ENCODE results near the gene PTGFR. TPM values are rescaled to one million over a fixed set of nuclear protein-coding genes. Genes with fewer than 3 reads are reported as not detected.
A peak's percentile ranks its signal among the peaks of the same experiment; 100 is the strongest.

Gene PTGFR
- polyA plus RNA-seq, 1 experiment: 2.0 TPM

DNA sequence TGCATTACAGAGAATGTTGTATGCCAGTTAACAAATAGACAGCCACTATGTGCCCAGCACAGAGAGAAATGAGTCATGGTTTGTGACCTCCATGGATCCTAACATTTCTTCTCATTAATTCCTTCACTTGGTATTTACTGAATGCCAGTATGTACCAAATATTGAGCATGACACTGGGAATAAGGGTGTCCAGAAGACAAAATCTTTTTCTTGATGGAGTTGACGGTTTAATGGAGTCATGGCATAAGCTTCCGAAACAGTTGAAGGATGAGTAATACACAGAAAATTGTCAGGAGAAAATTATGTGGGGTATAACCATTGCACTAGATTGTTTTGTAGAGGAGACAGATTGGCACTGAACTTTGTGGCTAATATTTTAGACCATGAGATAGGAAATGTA, 36.9 kb downstream of the PTGFR start:
- no peaks in the 10 kb centered on the region for H3K9me3 ChIP-seq (ENCODE audit: control insufficient read depth, insufficient read depth, low read length)
- no peak overlapping the region for H3K4me3 ChIP-seq (ENCODE audit: low read depth, low read length)
- ChIA-PET POLR2A (no interaction called here), CTCF (no interaction called here)
- H3K27me3 ChIP-seq (ENCODE audit: control insufficient read depth, insufficient read depth, low read length): no peaks in the 10 kb centered on the region
- DNase-seq (ENCODE audit: low read depth, low spot score): no peak
- no peak overlapping the region for H3K27ac ChIP-seq (ENCODE audit: low read depth, low read length)
- TF ChIP-seq, protein P1, sequence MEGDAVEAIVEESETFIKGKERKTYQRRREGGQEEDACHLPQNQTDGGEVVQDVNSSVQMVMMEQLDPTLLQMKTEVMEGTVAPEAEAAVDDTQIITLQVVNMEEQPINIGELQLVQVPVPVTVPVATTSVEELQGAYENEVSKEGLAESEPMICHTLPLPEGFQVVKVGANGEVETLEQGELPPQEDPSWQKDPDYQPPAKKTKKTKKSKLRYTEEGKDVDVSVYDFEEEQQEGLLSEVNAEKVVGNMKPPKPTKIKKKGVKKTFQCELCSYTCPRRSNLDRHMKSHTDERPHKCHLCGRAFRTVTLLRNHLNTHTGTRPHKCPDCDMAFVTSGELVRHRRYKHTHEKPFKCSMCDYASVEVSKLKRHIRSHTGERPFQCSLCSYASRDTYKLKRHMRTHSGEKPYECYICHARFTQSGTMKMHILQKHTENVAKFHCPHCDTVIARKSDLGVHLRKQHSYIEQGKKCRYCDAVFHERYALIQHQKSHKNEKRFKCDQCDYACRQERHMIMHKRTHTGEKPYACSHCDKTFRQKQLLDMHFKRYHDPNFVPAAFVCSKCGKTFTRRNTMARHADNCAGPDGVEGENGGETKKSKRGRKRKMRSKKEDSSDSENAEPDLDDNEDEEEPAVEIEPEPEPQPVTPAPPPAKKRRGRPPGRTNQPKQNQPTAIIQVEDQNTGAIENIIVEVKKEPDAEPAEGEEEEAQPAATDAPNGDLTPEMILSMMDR (IDR thresholded peaks at IDR 0.05; ENCODE audit: low read depth, low read length): no peak

DNA sequence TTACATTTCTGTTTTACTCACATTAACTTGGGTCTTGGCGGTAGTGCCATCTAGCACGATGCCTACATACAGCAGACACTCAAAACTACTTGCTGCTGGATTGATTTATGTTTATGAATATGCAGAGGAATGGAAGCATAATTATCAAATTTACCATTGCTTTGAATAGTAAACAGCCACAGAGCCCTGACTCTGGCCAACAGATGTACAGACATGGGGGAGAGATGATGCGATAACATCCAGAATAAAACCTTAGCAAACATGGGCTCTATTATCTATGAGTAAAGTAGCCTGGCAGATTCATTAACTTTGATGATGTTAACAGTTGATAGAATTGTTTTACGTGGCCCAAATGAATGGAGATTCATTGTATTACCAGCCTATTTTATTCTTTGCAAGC, 42.8 kb downstream of the PTGFR start:
- POLR2A ChIA-PET: no interaction called here

DNA sequence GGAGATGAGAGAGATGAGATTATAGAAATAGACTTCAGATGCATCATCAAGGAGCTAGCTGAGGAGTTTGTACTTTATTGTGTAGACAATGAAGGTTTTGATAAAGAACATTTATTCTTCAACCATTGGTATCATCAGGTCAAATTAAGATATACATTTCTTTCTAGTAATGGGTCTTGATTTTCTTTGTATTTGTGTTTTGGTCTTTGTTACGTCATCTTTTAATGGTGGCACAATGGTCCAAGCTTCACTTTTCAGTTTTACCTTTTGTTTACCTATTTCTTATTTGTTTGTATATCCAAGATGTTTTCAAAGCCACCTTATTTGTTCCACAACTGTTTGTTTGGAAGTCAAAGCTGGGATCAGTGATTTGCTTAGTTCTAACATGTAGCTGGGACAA, 44.5 kb downstream of the PTGFR start:
- ChIA-PET CTCF (no interaction called here), POLR2A (no interaction called here)
- Histone ChIP-seq H3K9me3 (ENCODE audit: control insufficient read depth, insufficient read depth, low read length) (no peaks in the 10 kb centered on the region), H3K27me3 (ENCODE audit: control insufficient read depth, insufficient read depth, low read length) (no peaks in the 10 kb centered on the region), H3K27ac (ENCODE audit: low read depth, low read length) (no peak overlapping the region), H3K4me3 (ENCODE audit: low read depth, low read length) (no peak overlapping the region)
- TF ChIP-seq, protein P1 (IDR thresholded peaks at IDR 0.05; ENCODE audit: low read depth, low read length): no peak
- no peak for DNase-seq (ENCODE audit: low read depth, low spot score)

More for the DNA sequence above, 42.8 kb downstream of the PTGFR start:
- CTCF ChIA-PET: no interaction called here
- no peaks in the 10 kb centered on the region for H3K9me3 ChIP-seq (ENCODE audit: control insufficient read depth, insufficient read depth, low read length)
- no peak for DNase-seq (ENCODE audit: low read depth, low spot score)
- TF ChIP-seq, protein P1 (IDR thresholded peaks at IDR 0.05; ENCODE audit: low read depth, low read length): no peak
- no peak overlapping the region for H3K27ac ChIP-seq (ENCODE audit: low read depth, low read length)
- no peaks in the 10 kb centered on the region for H3K27me3 ChIP-seq (ENCODE audit: control insufficient read depth, insufficient read depth, low read length)
- no peak overlapping the region for H3K4me3 ChIP-seq (ENCODE audit: low read depth, low read length)

DNA sequence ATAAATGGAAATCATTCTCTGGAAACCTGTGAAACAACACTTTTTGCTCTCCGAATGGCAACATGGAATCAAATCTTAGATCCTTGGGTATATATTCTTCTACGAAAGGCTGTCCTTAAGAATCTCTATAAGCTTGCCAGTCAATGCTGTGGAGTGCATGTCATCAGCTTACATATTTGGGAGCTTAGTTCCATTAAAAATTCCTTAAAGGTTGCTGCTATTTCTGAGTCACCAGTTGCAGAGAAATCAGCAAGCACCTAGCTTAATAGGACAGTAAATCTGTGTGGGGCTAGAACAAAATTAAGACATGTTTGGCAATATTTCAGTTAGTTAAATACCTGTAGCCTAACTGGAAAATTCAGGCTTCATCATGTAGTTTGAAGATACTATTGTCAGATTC, 45.7 kb downstream of the PTGFR start:
- DNase-seq (ENCODE audit: low read depth, low spot score): peak; percentile 18
- ChIA-PET POLR2A (no interaction called here), CTCF (interaction anchor here (1.8 kb wide), 1 partner anchor 391 kb away, joined by 8 read pairs; no protein-coding TSS in a partner anchor)
- Histone ChIP-seq H3K9me3 (ENCODE audit: control insufficient read depth, insufficient read depth, low read length) (no peaks in the 10 kb centered on the region), H3K4me3 (ENCODE audit: low read depth, low read length) (no peak overlapping the region), H3K27me3 (ENCODE audit: control insufficient read depth, insufficient read depth, low read length) (no peaks in the 10 kb centered on the region), H3K27ac (ENCODE audit: low read depth, low read length) (no peak overlapping the region)
- TF ChIP-seq, protein P1 (IDR thresholded peaks at IDR 0.05; ENCODE audit: low read depth, low read length): no peak

DNA sequence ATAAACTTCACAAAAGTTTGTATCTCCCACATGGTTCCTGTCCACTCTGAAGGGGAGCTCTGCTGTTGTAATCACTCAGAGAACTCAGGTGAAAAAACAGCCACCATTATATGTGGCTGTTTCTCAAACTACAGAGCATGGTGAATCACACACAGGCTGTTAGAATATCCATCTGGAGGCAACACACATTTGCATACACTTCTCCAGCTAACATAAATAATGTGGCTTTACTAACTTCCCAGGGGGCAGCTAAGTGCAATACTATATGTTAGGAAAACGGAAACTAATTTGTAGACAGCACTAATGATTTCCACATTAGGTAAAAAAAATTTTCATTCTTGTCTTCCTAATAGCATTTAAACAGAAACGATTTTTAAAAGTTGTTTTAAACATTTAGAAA, 49.3 kb downstream of the PTGFR start:
- TF ChIP-seq, protein P1 (IDR thresholded peaks at IDR 0.05; ENCODE audit: low read depth, low read length): no peak
- CTCF ChIA-PET: interaction anchor here (1.8 kb wide), 1 partner anchor 396 kb away, joined by 4 read pairs; no protein-coding TSS in a partner anchor

More for the DNA sequence above, 49.3 kb downstream of the PTGFR start:
- Histone ChIP-seq H3K4me3 (ENCODE audit: low read depth, low read length) (no peak overlapping the region), H3K27me3 (ENCODE audit: control insufficient read depth, insufficient read depth, low read length) (no peaks in the 10 kb centered on the region), H3K27ac (ENCODE audit: low read depth, low read length) (no peak overlapping the region), H3K9me3 (ENCODE audit: control insufficient read depth, insufficient read depth, low read length) (no peaks in the 10 kb centered on the region)
- peak; percentile 6 for DNase-seq (ENCODE audit: low read depth, low spot score)
- POLR2A ChIA-PET: no interaction called here
